H1 (cell line): ENCODE results near the gene SIT1. TPM values are rescaled to one million over a fixed set of nuclear protein-coding genes. Genes with fewer than 3 reads are reported as not detected.

ENCODE experiments used
- CTCF ChIA-PET: fragments of 300-600 bp; sonication (Branson Sonifier 250); formaldehyde crosslinking; loops from one replicate; lab custom pipeline; 2021; ENCODE audit not compliant: partially characterized antibody; lab: Charles Lee
- POLR2A ChIA-PET: fragments of 300-600 bp; sonication (Branson Sonifier 250); formaldehyde crosslinking; loops from one replicate; lab custom pipeline; 2021; ENCODE audit warnings: inconsistent platforms; ENCODE audit not compliant: partially characterized antibody; lab: Charles Lee
- DNase-seq, 2 experiments: peaks; one replicate each; pipeline versions ENCODE4 v3.0.0 to v3.0.0-alpha.2; 2010 to 2022; ENCODE audit warnings: low spot score in 2 of 2, low read depth in 1 of 2, mixed read lengths in 1 of 2
- FAIRE-seq: peaks from 2 replicates; lab custom pipeline; 2011; peaks lifted over from hg19 to GRCh38; lab: Jason Lieb, UNC
- H2AFZ ChIP-seq: 2 replicates; pipeline ENCODE4 v1.8.1; 2012; ENCODE audit warnings: low read length, inconsistent platforms
- H2AK5ac ChIP-seq: 2 replicates; pipeline ENCODE4 v1.6.1; 2013; ENCODE audit warnings: low read depth, low read length
- H2BK120ac ChIP-seq: replicated peaks from 2 replicates; pipeline ENCODE3; 2013; ENCODE audit warnings: low read depth, low read length, inconsistent platforms
- H2BK12ac ChIP-seq: 2 replicates; pipeline ENCODE4 v1.6.1; 2013; ENCODE audit warnings: low read depth, low read length
- H2BK15ac ChIP-seq: 2 replicates; pipeline ENCODE4 v1.6.1; 2013; ENCODE audit warnings: low read length
- H2BK20ac ChIP-seq: 2 replicates; pipeline ENCODE4 v1.6.1; 2013; ENCODE audit warnings: low read length
- H2BK5ac ChIP-seq: 2 replicates; pipeline ENCODE4 v1.6.1; 2013; ENCODE audit warnings: low read depth, low read length
- H3K14ac ChIP-seq: 2 replicates; pipeline ENCODE4 v1.6.1; 2013; ENCODE audit warnings: inconsistent platforms; ENCODE audit not compliant: insufficient read length
- H3K18ac ChIP-seq: 2 replicates; pipeline ENCODE4 v1.6.1; 2013; ENCODE audit warnings: low read length; ENCODE audit errors: extremely low read depth
- H3K23ac ChIP-seq: 2 replicates; pipeline ENCODE4 v1.6.1; 2013; ENCODE audit warnings: inconsistent platforms; ENCODE audit not compliant: insufficient read length
- H3K23me2 ChIP-seq: 2 replicates; pipeline ENCODE4 v1.6.1; 2013; ENCODE audit warnings: low read depth, low read length
- H3K27ac ChIP-seq: 2 replicates; pipeline ENCODE4 v1.6.1; 2011; ENCODE audit warnings: low read depth, low read length, inconsistent platforms
- H3K27me3 ChIP-seq, 4 experiments: replicated peaks in 1 of 4; 1 replicate in 1 of 4; 2 replicates in 3 of 4; pipeline versions ENCODE4 v1.6.1 to v1.8.1; 2011 to 2013; ENCODE audit warnings: low read length in 3 of 4, mild to moderate bottlenecking in 3 of 4, inconsistent platforms in 2 of 4, mixed read lengths in 2 of 4, moderate library complexity in 1 of 4; ENCODE audit not compliant: control insufficient read depth in 3 of 4, insufficient read depth in 3 of 4; ENCODE audit errors: extremely low read depth in 1 of 4
- H3K36me3 ChIP-seq, 4 experiments: 2 replicates each; pipeline versions ENCODE4 v1.6.1 to v1.8.1; 2011 to 2013; ENCODE audit warnings: mild to moderate bottlenecking in 4 of 4, low read length in 3 of 4, moderate library complexity in 2 of 4, control low read depth in 1 of 4, inconsistent platforms in 1 of 4; ENCODE audit not compliant: insufficient read depth in 4 of 4, control insufficient read depth in 2 of 4
- H3K4ac ChIP-seq: replicated peaks from 2 replicates; pipeline ENCODE3; 2013; ENCODE audit warnings: low read length, low read depth, mixed read lengths, inconsistent platforms; ENCODE audit not compliant: insufficient read length
- H3K4me1 ChIP-seq, 4 experiments: replicated peaks in 1 of 4; 1 replicate in 1 of 4; 2 replicates in 3 of 4; pipeline versions ENCODE4 v1.6.1 to v1.8.1; 2011 to 2013; ENCODE audit warnings: low read length in 3 of 4, inconsistent platforms in 2 of 4, mixed read lengths in 1 of 4; ENCODE audit not compliant: insufficient read depth in 4 of 4, control insufficient read depth in 3 of 4
- H3K4me2 ChIP-seq, 2 experiments: 2 replicates each; pipeline versions ENCODE4 v1.6.1 to v1.8.1; 2011 to 2013; ENCODE audit warnings: low read depth in 2 of 2, low read length in 2 of 2, control low read depth in 1 of 2, inconsistent platforms in 1 of 2, mild to moderate bottlenecking in 1 of 2; ENCODE audit not compliant: insufficient read depth in 1 of 2
- H3K4me3 ChIP-seq, 4 experiments: fragments of 200-600, 300-600 bp in 1 of 4; sonication (generic), shearing (Covaris generic), sonication (Bioruptor Twin) in 1 of 4; 2 replicates each; pipeline versions ENCODE4 v1.5.1 to v1.8.1; 2011 to 2016; ENCODE audit warnings: low read length in 4 of 4, low read depth in 3 of 4, control low read depth in 2 of 4, inconsistent platforms in 2 of 4, mild to moderate bottlenecking in 2 of 4, mixed read lengths in 1 of 4, moderate library complexity in 1 of 4; ENCODE audit not compliant: insufficient read depth in 2 of 4; ENCODE audit errors: extremely low read depth in 1 of 4
- H3K56ac ChIP-seq: replicated peaks from 2 replicates; pipeline ENCODE3; 2013; ENCODE audit warnings: low read depth, mild to moderate bottlenecking, mixed read lengths, low read length, inconsistent platforms; ENCODE audit not compliant: insufficient read length
- H3K79me1 ChIP-seq: 2 replicates; pipeline ENCODE4 v1.6.1; 2013; ENCODE audit warnings: low read depth, low read length, control low read depth
- H3K79me2 ChIP-seq, 2 experiments: 2 replicates each; pipeline versions ENCODE4 v1.6.1 to v1.8.1; 2012 to 2013; ENCODE audit warnings: low read length in 2 of 2, mild to moderate bottlenecking in 2 of 2, inconsistent platforms in 1 of 2; ENCODE audit not compliant: insufficient read depth in 2 of 2, control insufficient read depth in 1 of 2
- H3K9ac ChIP-seq, 4 experiments: replicated peaks in 1 of 4; 1 replicate in 1 of 4; 2 replicates in 3 of 4; pipeline versions ENCODE4 v1.6.1 to v1.8.1; 2011 to 2013; ENCODE audit warnings: low read depth in 3 of 4, low read length in 3 of 4, control low read depth in 2 of 4, mild to moderate bottlenecking in 2 of 4, moderate library complexity in 2 of 4, inconsistent platforms in 1 of 4; ENCODE audit errors: extremely low read depth in 1 of 4
- H3K9me3 ChIP-seq, 2 experiments: 2 replicates each; pipeline versions ENCODE4 v1.6.1 to v1.8.1; 2012 to 2013; ENCODE audit warnings: mild to moderate bottlenecking in 2 of 2, moderate library complexity in 2 of 2, control low read depth in 1 of 2, inconsistent platforms in 1 of 2, low read depth in 1 of 2, low read length in 1 of 2, mixed read lengths in 1 of 2; ENCODE audit not compliant: insufficient read depth in 2 of 2
- H4K20me1 ChIP-seq, 2 experiments: replicated peaks in 1 of 2; 2 replicates each; pipeline versions ENCODE3 to v1.8.1; 2011 to 2013; ENCODE audit warnings: inconsistent platforms in 2 of 2, low read length in 2 of 2, mild to moderate bottlenecking in 1 of 2; ENCODE audit not compliant: insufficient read depth in 2 of 2, control insufficient read depth in 1 of 2
- H4K5ac ChIP-seq: 2 replicates; pipeline ENCODE4 v1.6.1; 2013; ENCODE audit warnings: low read length, low read depth, mixed read lengths, inconsistent platforms; ENCODE audit not compliant: insufficient read length
- H4K8ac ChIP-seq: 2 replicates; pipeline ENCODE4 v1.8.0; 2013; ENCODE audit warnings: mild to moderate bottlenecking, moderate library complexity, low read length, inconsistent platforms; ENCODE audit not compliant: insufficient read depth; ENCODE audit errors: extremely low read depth
- H4K91ac ChIP-seq: replicated peaks from 2 replicates; pipeline ENCODE3; 2013; ENCODE audit warnings: low read length, mixed read lengths, inconsistent platforms; ENCODE audit not compliant: insufficient read length
- BCL11A ChIP-seq, 2 experiments: IDR thresholded peaks; one replicate each; pipeline ENCODE4 v1.6.1; 2011; ENCODE audit warnings: low read depth in 2 of 2, low read length in 2 of 2, mild to moderate bottlenecking in 2 of 2
- CBX5 ChIP-seq: fragments of 300-800, 300-1000 bp; sonication (generic); IDR thresholded peaks from 2 replicates; pipeline ENCODE4 v1.7.1; 2016; ENCODE audit warnings: antibody characterized with exemption, low read length, low read depth
- CREB1 ChIP-seq: IDR thresholded peaks from 2 replicates; pipeline ENCODE4 v1.6.1; 2012; ENCODE audit warnings: inconsistent platforms
- EP300 ChIP-seq, 2 experiments: IDR thresholded peaks; 1 replicate in 1 of 2; 2 replicates in 1 of 2; pipeline ENCODE4 v1.6.1; 2011 to 2012; ENCODE audit warnings: low read depth in 2 of 2, low read length in 2 of 2, mild to moderate bottlenecking in 2 of 2, borderline replicate concordance in 1 of 2, inconsistent platforms in 1 of 2, moderate library complexity in 1 of 2
- POU5F1 ChIP-seq: IDR thresholded peaks from 2 replicates; pipeline ENCODE4 v1.6.1; 2011; ENCODE audit warnings: low read depth, mild to moderate bottlenecking, low read length, moderate library complexity
- RAD21 ChIP-seq, 2 experiments: IDR thresholded peaks in 1 of 2; conservative IDR thresholded peaks in 1 of 2; 2 replicates each; pipeline ENCODE4 v1.6.1; 2011; ENCODE audit warnings: low read depth in 2 of 2, low read length in 2 of 2, improper control_type of control experiment in 1 of 2, inconsistent platforms in 1 of 2, mild to moderate bottlenecking in 1 of 2, moderate library complexity in 1 of 2
- RBBP5 ChIP-seq: IDR thresholded peaks from 2 replicates; pipeline ENCODE4 v1.7.1; 2012; ENCODE audit warnings: low read depth, mild to moderate bottlenecking, inconsistent platforms, low read length, moderate library complexity, borderline replicate concordance
- RNF2 ChIP-seq: fragments of 200-900, 300-1000 bp; sonication (generic); IDR thresholded peaks from 2 replicates; pipeline ENCODE4 v1.7.1; 2016; ENCODE audit warnings: borderline replicate concordance, low read depth, mild to moderate bottlenecking, antibody characterized with exemption, low read length; ENCODE audit not compliant: poor library complexity, severe bottlenecking; ENCODE audit errors: missing control alignments
- RXRA ChIP-seq: IDR thresholded peaks from 2 replicates; pipeline ENCODE4 v1.6.1; 2011; ENCODE audit warnings: low read depth, mild to moderate bottlenecking, low read length, moderate library complexity; ENCODE audit not compliant: insufficient read depth
- SIRT6 ChIP-seq: IDR thresholded peaks from one replicate; pipeline ENCODE4 v1.7.1; 2012; ENCODE audit warnings: low read length, inconsistent platforms
- WGBS, 2 experiments: shearing (Covaris generic) in 1 of 2; methylation state at CpG; one replicate each; pipeline versions ENCODE4 v1.1.6 to v1.1.7; 2013 to 2015; ENCODE audit warnings: low lambda C conversion rate in 2 of 2, mixed read lengths in 2 of 2, inconsistent platforms in 1 of 2, low coverage in 1 of 2, missing lambda C conversion rate in 1 of 2; ENCODE audit not compliant: insufficient replicate concordance in 2 of 2, insufficient coverage in 1 of 2, insufficient read length in 1 of 2; ENCODE audit errors: extremely low coverage in 1 of 2, missing lambda C conversion rate in 1 of 2; 5-methylcytosine and 5-hydroxymethylcytosine counted together
- polyA plus RNA-seq, 7 experiments: library from polyadenylated mRNA; depleted of rRNA in 3 of 7; stranded (reverse) in 5 of 7; unstranded in 2 of 7; fragments of >200 nt in 5 of 7; fragments of 200-250 nt in 2 of 7; gene quantifications; 1 replicate in 5 of 7; 2 replicates in 1 of 7; 4 replicates in 1 of 7; pipeline versions ENCODE4 v1.2.1 to v1.2.3, GENCODE V29; 2011 to 2013; ENCODE audit warnings: missing spikeins in 2 of 7, mixed read lengths in 2 of 7
- total RNA-seq: library from RNA; stranded (reverse); fragmentation: NEBNext Ultra II Directional; extraction: Animal tissue kit (Norgen Biotek cat#: 25700); gene quantifications from 2 replicates; pipeline ENCODE4 v1.2.1, GENCODE V29; 2021

Gene SIT1
- total and polyA plus RNA-seq, 2 of the 8 experiments (the other 6 are each of a cell fraction or from before 2014, with no cell fraction given) = 8.2 to 12.8 TPM

DNA sequence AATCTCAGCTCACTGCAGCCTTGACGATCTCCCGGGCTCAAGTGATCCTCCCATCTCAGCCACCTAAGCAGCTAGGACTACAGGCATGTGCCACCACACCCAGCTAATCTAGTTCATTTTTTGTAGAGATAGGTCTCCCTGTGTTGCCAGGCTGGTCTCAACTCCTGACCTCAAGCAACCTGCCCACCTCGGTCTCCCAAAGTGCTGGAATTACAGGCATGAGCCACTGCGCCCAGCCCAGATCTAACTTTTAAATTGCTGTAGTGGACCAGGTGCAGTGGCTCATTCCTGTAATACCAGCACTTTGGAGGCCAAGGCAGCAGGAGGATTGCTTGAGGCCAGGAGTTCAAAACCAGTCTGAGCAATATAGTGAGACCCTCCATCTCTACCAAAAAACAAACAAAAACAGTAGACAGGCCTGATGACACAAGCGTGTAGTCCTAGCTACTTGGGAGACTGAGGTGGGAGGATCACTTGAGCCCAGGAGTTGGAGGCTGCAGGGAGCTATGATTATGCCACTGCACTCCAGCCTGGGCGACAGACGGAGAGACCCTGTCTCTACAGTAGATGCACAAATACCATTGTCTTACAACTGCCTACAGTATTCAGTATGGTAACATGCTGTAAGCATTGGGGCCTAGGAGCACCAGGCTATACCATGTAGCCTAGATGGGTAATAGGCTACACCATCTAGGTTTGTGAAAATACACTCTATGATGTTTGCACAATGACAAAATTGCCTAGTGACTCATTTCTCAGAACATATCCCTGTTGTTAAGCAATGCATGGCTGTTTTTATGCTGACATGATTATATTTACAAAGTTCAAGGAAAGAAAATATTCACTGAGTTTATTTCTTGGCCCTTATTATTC lies 1.5 kb upstream of the SIT1 start:
- ChIA-PET POLR2A (interaction anchor here (0.8 to 1.4 kb wide), 3 partner anchors 28 to 49 kb away, joined by 3 read pairs; no protein-coding TSS in a partner anchor), CTCF (interaction anchor here (1.0 to 15.9 kb wide), 8 partner anchors 9 to 80 kb away, joined by 3 to 347 read pairs (median 18); partner anchors contain the start of genes ARHGEF39, CCDC107, CD72 and CREB3)
- Histone ChIP-seq H4K91ac (no peak overlapping the region), H3K56ac (no peak overlapping the region), H4K20me1 (no peaks in the 10 kb centered on the region), H3K4me1 (peaks cover 2 to 17% (median 12%) of the 10 kb centered on the region in 4 experiments; a peak in 6 of 7 replicates), H3K18ac (no peak overlapping the region), H2BK12ac (peak overlapping the region; percentile 80; the same call in 1 of the 2 replicates), H4K5ac (no peak overlapping the region), H3K23ac (no peak overlapping the region), H3K4me3 (no peak overlapping the region), H2BK120ac (no peak overlapping the region), H3K79me1 (no peaks in the 10 kb centered on the region), H3K36me3 (no peaks in the 10 kb centered on the region), H2BK15ac (0 out of 2 replicates have a peak overlapping the region, but pooled peaks have one; percentile 32), H4K8ac (no peak overlapping the region), H3K79me2 (no peaks in the 10 kb centered on the region), H3K27me3 (peaks cover 0 to 7% (median 0%) of the 10 kb centered on the region in 4 experiments; a peak in 1 of 7 replicates), H3K14ac (no peak overlapping the region), H2AFZ (no peak overlapping the region), H2BK20ac (peak overlapping the region; percentile 64; the same call in 1 of the 2 replicates), H3K27ac (no peak overlapping the region), H3K4me2 (no peak overlapping the region), H3K9me3 (no peaks in the 10 kb centered on the region), H2AK5ac (no peak overlapping the region), H3K9ac (no peak overlapping the region; a peak in 1 of 7 replicates), H3K4ac (no peak overlapping the region), H2BK5ac (no peak overlapping the region), H3K23me2 (peaks cover 8% of the 10 kb centered on the region)
- 92% methylated on average over 7 of the region's 7 CpGs; no CpG with 5 or more reads in 1 of the 2 experiments for WGBS, 2 experiments
- no peak for DNase-seq
- no peak for FAIRE-seq
- TF ChIP-seq RBBP5 (no peak), POU5F1 (no peak), EP300 (IDR thresholded peaks at IDR 0.05; ENCODE audit: borderline replicate concordance in 1 of 2, low read depth in 2 of 2, low read length in 2 of 2) (no peak), SIRT6 (no peak), RXRA (no peak), RAD21 (IDR thresholded peaks at IDR 0.05 in 1 of 2, conservative IDR thresholded peaks at IDR 0.05 in 1 of 2; ENCODE audit: low read depth in 2 of 2, low read length in 2 of 2) (no peak), RNF2 (no peak), BCL11A (IDR thresholded peaks at IDR 0.05; ENCODE audit: low read depth in 2 of 2, low read length in 2 of 2) (no peak), CBX5 (no peak), CREB1 (no peak)
